Colonic mucosa (tissue), 4 donors: ENCODE measurements around the gene HRH3. TPM values are rescaled to one million over a fixed set of nuclear protein-coding genes. Genes with fewer than 3 reads are reported as not detected.

ENCODE experiments used
- DNase-seq: peaks from one replicate; pipeline ENCODE4 v3.0.0-alpha.2; 2020
- H3K27ac ChIP-seq: fragments of 200-600 bp; one replicate; pipeline ENCODE4 v1.8.0; 2021
- H3K27me3 ChIP-seq: fragments of 200-600 bp; one replicate; pipeline ENCODE4 v1.8.0; 2021
- H3K36me3 ChIP-seq: fragments of 200-600 bp; one replicate; pipeline ENCODE4 v1.8.0; 2021
- H3K4me1 ChIP-seq: fragments of 200-600 bp; one replicate; pipeline ENCODE4 v1.8.0; 2021; ENCODE audit warnings: mild to moderate bottlenecking
- H3K4me3 ChIP-seq: fragments of 200-600 bp; one replicate; pipeline ENCODE4 v1.8.0; 2021
- H3K9ac ChIP-seq, 2 donors: one replicate each; pipeline ENCODE4 v1.7.0; 2013; ENCODE audit warnings: control low read depth in 2 of 2, low read depth in 2 of 2, low read length in 2 of 2
- H3K9me3 ChIP-seq: fragments of 200-600 bp; one replicate; pipeline ENCODE4 v1.8.0; 2021
- CTCF ChIP-seq: fragments of 200-600 bp; IDR thresholded peaks from one replicate; pipeline ENCODE4 v1.8.0; 2022; ENCODE audit warnings: antibody characterized with exemption, mild to moderate bottlenecking
- intact Hi-C: fragments of 100-400 bp; cut with DNase I; formaldehyde crosslinking; loops from one replicate; pipeline ENCODE4 v1.14.1; 2022
- total RNA-seq, 2 donors: library from RNA; stranded (reverse); fragmentation: NEBNext Ultra II Directional in 1 of 2; extraction: Animal tissue kit (Norgen Biotek cat#: 25700) in 1 of 2; gene quantifications; one replicate each; pipeline ENCODE4 v1.2.1, GENCODE V29; 2021
- donor health status: healthy.
- donor health status: DM: no; HTN: no; CAD: no.
- donor health status: DM: no; HTN: no; CAD: no.

The HRH3 gene
- total RNA-seq, 2 donors from 2014 or later = not detected

- no peak overlapping the region for H3K4me3 ChIP-seq
- H3K4me1 ChIP-seq = no peaks in the 10 kb centered on the region
- peaks cover 24% of the 10 kb centered on the region for H3K36me3 ChIP-seq
- intact Hi-C loops = no loop called here
- TF ChIP-seq CTCF = no peak
- DNase-seq = no peak
- H3K9ac ChIP-seq = no peak overlapping the region
- H3K27ac ChIP-seq = no peak overlapping the region
- H3K9me3 ChIP-seq = no peaks in the 10 kb centered on the region
- no peaks in the 10 kb centered on the region for H3K27me3 ChIP-seq
These were observed 46.8 kb upstream of the HRH3 start for GRCh38 chr20:62266851-62267250.

GRCh38 chr20:62266340-62266739 lies 46.3 kb upstream of the HRH3 start:
- peaks cover 24% of the 10 kb centered on the region for H3K36me3 ChIP-seq
- intact Hi-C loops = no loop called here
- no peak for DNase-seq

GRCh38 chr20:62265365-62265764 lies 45.3 kb upstream of the HRH3 start:
- no peak for DNase-seq
- Histone ChIP-seq H3K4me1 (no peaks in the 10 kb centered on the region), H3K9me3 (no peaks in the 10 kb centered on the region), H3K4me3 (no peak overlapping the region), H3K36me3 (peaks cover 24% of the 10 kb centered on the region), H3K27ac (no peak overlapping the region), H3K27me3 (no peaks in the 10 kb centered on the region), H3K9ac (no peak overlapping the region)
- intact Hi-C loops = no loop called here
- TF ChIP-seq CTCF = no peak

More at GRCh38 chr20:62266340-62266739, 46.3 kb upstream of the HRH3 start:
- H3K9ac ChIP-seq = no peak overlapping the region
- H3K27me3 ChIP-seq = no peaks in the 10 kb centered on the region
- TF ChIP-seq CTCF = no peak
- no peak overlapping the region for H3K4me3 ChIP-seq
- no peaks in the 10 kb centered on the region for H3K4me1 ChIP-seq
- H3K9me3 ChIP-seq = no peaks in the 10 kb centered on the region
- H3K27ac ChIP-seq = no peak overlapping the region

GRCh38 chr20:62263396-62263795 lies 43.3 kb upstream of the HRH3 start:
- intact Hi-C loops = no loop called here
- DNase-seq = no peak
- H3K4me3 ChIP-seq = no peak overlapping the region
- H3K9me3 ChIP-seq = no peaks in the 10 kb centered on the region
- no peak overlapping the region for H3K27ac ChIP-seq
- no peak for TF ChIP-seq CTCF
- H3K36me3 ChIP-seq = peaks cover 24% of the 10 kb centered on the region
- H3K27me3 ChIP-seq = no peaks in the 10 kb centered on the region
- no peak overlapping the region for H3K9ac ChIP-seq
- no peaks in the 10 kb centered on the region for H3K4me1 ChIP-seq

- no peak overlapping the region for H3K27ac ChIP-seq
- H3K4me1 ChIP-seq = no peaks in the 10 kb centered on the region
- H3K36me3 ChIP-seq = peaks cover 20% of the 10 kb centered on the region
- intact Hi-C loops = no loop called here
- DNase-seq = no peak
- no peaks in the 10 kb centered on the region for H3K27me3 ChIP-seq
- TF ChIP-seq CTCF = no peak
- H3K9me3 ChIP-seq = no peaks in the 10 kb centered on the region
- H3K9ac ChIP-seq = no peak overlapping the region
- no peak overlapping the region for H3K4me3 ChIP-seq
These were observed 42.0 kb upstream of the HRH3 start for GRCh38 chr20:62262064-62262463.

GRCh38 chr20:62259294-62259565 lies 39.2 kb upstream of the HRH3 start:
- H3K4me1 ChIP-seq = no peaks in the 10 kb centered on the region
- TF ChIP-seq CTCF = no peak
- no peak overlapping the region for H3K4me3 ChIP-seq
- H3K9ac ChIP-seq = no peak overlapping the region
- H3K9me3 ChIP-seq = no peaks in the 10 kb centered on the region
- DNase-seq = no peak
- intact Hi-C loops = no loop called here
- H3K27ac ChIP-seq = no peak overlapping the region
- peaks cover 7% of the 10 kb centered on the region for H3K36me3 ChIP-seq
- H3K27me3 ChIP-seq = no peaks in the 10 kb centered on the region
